ENCODE data around the gene CUBN.

DNA sequence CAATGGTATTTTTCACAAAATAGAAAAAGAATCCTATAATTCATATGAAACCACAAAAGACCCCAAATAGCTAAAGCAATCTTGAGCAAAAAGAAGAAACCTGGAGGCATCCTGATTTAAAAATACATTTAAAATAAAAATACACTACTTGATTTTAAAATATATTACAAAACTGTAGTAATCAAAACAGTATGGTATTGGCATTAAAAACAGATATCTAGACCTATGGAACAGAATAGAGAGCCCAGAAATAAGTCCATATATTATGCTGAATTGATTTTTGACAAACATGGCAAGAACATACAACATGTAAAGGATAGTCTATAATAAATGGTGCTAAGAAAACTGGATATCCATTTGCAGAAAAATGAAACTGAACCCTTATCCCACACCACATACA, 34.8 kb downstream of the CUBN start:
- TF ChIP-seq, protein P1, sequence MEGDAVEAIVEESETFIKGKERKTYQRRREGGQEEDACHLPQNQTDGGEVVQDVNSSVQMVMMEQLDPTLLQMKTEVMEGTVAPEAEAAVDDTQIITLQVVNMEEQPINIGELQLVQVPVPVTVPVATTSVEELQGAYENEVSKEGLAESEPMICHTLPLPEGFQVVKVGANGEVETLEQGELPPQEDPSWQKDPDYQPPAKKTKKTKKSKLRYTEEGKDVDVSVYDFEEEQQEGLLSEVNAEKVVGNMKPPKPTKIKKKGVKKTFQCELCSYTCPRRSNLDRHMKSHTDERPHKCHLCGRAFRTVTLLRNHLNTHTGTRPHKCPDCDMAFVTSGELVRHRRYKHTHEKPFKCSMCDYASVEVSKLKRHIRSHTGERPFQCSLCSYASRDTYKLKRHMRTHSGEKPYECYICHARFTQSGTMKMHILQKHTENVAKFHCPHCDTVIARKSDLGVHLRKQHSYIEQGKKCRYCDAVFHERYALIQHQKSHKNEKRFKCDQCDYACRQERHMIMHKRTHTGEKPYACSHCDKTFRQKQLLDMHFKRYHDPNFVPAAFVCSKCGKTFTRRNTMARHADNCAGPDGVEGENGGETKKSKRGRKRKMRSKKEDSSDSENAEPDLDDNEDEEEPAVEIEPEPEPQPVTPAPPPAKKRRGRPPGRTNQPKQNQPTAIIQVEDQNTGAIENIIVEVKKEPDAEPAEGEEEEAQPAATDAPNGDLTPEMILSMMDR (IDR thresholded peaks at IDR 0.05): no peak
- no peak for TF ChIP-seq ZFX (IDR thresholded peaks at IDR 0.05; ENCODE audit: borderline replicate concordance)

All from 22Rv1 (cell line).